T-helper 1 cell treated with Interleukin-12 subunit alpha and Interleukin-12 subunit beta and Interleukin-4 antibody, amounts not matched to agents 30 ng/mL and 1 ng/mL, for 36 hours (primary cell): Measurements from ENCODE around the gene PLXNA3. TPM values are rescaled to one million over a fixed set of nuclear protein-coding genes. Genes with fewer than 3 reads are reported as not detected.

Experiments
- intact Hi-C: fragments of 100-400 bp; cut with micrococcal nuclease; formaldehyde crosslinking; loops from one replicate; pipeline ENCODE4 v1.15.1; 2024
- total RNA-seq: library from RNA; stranded (reverse); gene quantifications from 2 replicates; pipeline ENCODE4 v1.2.3, GENCODE V29; 2022

The PLXNA3 gene
- total RNA-seq, 1 donor from 2014 or later, result 43.8 TPM

DNA sequence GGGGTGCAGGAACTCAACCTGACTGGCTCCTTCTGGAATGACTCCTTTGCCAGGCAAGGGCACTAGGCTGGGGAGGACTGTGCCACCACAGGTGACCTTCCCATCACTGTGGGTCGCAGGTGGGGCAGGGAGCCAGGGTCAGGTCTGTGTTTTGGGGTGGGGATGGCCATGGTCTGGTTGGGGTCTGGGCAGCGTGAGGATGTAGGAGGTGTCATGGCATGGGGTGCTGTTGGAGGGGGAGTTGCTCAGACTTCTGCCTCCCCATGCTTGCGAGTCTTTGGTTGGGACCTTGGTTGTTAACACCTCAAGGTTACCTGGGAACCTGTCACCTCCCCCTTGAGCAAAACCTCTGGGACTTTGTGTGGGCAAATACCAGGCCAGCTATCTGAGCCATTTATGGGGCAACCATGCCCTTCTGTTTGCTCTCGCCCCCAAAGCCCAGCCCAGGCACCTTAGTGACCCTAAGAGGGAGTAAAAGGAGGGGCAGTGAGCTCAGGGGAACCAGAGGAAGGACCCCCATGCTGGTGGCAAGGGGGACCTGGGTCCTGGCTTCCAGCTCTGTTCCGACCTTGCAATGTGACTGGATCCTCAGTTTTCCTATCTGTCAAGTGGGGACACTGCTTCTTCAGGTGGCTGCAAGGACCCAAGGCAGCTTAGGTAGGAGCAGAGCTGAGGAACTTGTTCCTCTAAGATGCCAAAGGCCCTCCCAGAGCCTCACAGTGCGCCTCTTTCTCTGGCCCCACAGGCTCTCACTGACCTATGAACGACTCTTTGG is 23.5 kb upstream of the PLXNA3 start:
- intact Hi-C loops, result loop anchor here (5.0 kb wide), 1 partner anchor 37 kb away; the partner anchor contains the start of gene RPL10

DNA sequence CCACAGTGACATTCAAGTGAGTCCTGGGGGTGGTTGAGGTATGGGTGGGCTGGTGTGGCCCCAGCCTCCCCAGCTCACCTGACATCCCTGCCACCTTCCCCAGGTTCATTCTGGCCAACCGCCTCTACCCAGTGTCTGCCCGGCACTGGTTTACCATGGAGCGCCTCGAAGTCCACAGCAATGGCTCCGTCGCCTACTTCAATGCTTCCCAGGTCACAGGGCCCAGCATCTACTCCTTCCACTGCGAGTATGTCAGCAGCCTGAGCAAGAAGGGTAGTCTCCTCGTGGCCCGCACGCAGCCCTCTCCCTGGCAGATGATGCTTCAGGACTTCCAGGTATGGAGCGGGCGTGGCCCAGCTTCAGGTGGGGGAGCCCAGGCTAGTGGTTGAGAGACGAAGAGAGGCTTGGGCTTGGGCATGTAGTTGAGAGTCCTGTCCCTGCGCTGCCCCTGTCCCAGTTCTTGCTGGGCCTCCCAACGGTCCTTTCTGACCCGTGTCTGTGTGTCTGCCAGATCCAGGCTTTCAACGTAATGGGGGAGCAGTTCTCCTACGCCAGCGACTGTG is 22.8 kb upstream of the PLXNA3 start:
- intact Hi-C loops, result loop anchor here (5.0 kb wide), 1 partner anchor 38 kb away; the partner anchor contains the start of gene RPL10

- intact Hi-C loops, result loop anchor here (1.0 to 5.0 kb wide), 6 partner anchors 8 to 68 kb away; partner anchors contain the start of genes ATP6AP1, LAGE3, PLXNA3 and RPL10
Measured at GRCh38 chrX:154436374-154436982, 21.6 kb upstream of the PLXNA3 start.

DNA sequence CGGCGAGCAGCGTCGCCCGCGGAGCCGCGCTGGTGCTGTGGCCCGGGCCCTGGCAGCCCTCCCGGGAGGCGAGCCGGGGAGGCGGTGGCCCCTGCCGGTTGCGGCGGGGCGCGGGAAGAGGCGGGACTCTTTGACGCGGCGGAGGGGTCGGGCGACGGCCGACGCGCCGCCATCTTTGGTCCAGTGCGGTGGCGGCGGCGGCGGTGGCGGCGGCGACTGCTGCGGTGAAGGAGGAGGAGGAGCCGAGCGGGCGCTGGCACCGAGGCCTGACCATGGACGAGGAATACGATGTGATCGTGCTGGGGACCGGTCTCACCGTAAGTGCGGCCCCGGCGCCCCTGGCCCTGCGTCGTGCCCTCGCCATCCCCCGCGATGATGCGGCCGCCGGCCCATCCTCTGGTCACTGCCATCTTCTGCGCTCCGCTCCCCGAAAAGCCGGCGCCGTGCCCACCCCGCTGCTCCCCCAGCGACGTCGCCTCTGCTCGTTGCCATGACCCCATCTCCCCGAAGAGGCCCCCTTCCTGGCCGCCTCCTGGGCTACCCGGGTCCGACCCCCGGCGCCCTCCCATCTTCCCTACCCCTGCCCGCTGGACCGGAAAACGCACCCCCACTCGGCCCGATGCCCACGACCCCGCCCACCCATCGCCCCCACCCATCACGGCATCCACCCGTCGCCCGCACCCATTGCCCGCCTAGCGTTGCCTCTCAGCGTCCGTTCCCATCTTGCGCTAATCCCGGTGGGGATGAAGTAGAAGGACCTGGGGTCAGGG is 20.9 kb upstream of the PLXNA3 start, which contains the start of gene GDI1:
Gene GDI1, plus strand, starts transcription at position 172 of the 770 bp plus-strand sequence. Its CDS starts 101 bp downstream, at position 273.
- intact Hi-C loops, result loop anchor here (1.0 to 5.0 kb wide), 6 partner anchors 9 to 68 kb away; partner anchors contain the start of genes ATP6AP1, LAGE3, PLXNA3 and RPL10

GRCh38 chrX:154437971-154438893 is 19.8 kb upstream of the PLXNA3 start:
- intact Hi-C loops, result loop anchor here (2.0 to 5.0 kb wide), 5 partner anchors 21 to 69 kb away; partner anchors contain the start of genes LAGE3, PLXNA3, RPL10 and SLC10A3

- intact Hi-C loops, result loop anchor here (5.0 kb wide), 2 partner anchors 43 to 77 kb away; partner anchors contain the start of genes FAM3A and RPL10
Measured at GRCh38 chrX:154439841-154440240, 18.2 kb upstream of the PLXNA3 start.

- intact Hi-C loops, result loop anchor here (5.0 kb wide), 1 partner anchor 77 kb away; the partner anchor contains the start of gene FAM3A
Measured at GRCh38 chrX:154440623-154441357, 17.3 kb upstream of the PLXNA3 start.

DNA sequence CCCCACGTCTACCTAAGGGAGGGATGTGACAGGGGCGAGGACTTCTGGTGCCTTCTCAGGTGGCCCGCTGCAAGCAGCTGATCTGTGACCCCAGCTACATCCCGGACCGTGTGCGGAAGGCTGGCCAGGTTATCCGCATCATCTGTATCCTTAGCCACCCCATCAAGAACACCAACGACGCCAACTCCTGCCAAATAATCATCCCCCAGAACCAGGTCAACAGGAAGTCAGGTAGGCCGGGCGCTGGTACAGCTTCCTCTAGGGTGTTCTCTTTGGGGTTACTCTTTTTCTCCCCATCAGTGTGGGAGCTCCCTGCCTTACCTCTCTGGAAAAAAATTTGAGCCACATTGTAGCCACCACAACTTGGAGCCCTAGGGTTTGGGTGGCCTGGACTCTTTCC is 16.5 kb upstream of the PLXNA3 start:
- intact Hi-C loops, result loop anchor here (5.0 kb wide), 1 partner anchor 76 kb away; the partner anchor contains the start of gene FAM3A

- intact Hi-C loops, result loop anchor here (5.0 kb wide), 1 partner anchor 75 kb away; the partner anchor contains the start of gene FAM3A
Measured at GRCh38 chrX:154441984-154442707, 15.9 kb upstream of the PLXNA3 start.

GRCh38 chrX:154443479-154443910 is 14.6 kb upstream of the PLXNA3 start:
- intact Hi-C loops, result loop anchor here (5.0 kb wide), 1 partner anchor 74 kb away; the partner anchor contains the start of gene FAM3A

DNA sequence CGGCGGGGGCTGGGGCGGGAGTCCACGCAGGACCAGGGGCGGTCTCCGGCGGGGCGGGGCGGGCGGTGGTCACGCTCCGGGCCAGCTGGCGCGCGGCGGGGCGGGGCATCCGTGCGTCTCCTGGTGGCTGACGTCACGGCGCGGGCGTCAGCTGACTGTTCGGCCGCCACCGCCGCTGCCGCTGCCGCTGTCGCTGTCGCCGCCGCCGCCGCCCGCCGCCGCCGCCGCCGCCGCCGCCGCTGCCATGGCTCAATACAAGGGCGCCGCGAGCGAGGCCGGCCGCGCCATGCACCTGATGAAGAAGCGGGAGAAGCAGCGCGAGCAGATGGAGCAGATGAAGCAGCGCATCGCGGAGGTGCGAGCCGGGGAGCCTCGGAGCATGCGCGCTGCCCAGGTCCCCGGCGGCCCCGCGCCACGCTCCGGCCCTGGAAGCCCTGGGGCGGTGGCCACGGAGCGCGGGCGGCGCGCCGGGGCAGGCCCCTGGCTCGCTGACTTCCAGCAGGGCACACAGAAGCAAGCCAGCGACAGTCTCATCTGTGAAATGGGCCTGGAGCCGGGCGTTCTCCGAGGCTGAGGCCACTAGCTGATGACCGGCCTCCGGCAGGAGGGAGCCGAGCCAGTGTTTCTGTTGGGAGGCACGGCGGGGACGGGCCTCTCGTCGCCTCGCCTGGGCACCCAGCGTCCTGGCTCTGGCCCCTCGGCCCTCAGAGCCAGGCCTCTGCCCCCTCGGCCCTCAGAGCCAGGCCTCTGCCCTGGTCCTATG is 13.9 kb upstream of the PLXNA3 start, which contains the start of gene FAM50A:
Gene FAM50A, plus strand, starts transcription at position 150 of the 763 bp plus-strand sequence. Its CDS starts 95 bp downstream, at position 245.
- intact Hi-C loops, result loop anchor here (2.0 to 5.0 kb wide), 2 partner anchors 35 to 73 kb away; partner anchors contain the start of genes FAM3A and LAGE3

DNA sequence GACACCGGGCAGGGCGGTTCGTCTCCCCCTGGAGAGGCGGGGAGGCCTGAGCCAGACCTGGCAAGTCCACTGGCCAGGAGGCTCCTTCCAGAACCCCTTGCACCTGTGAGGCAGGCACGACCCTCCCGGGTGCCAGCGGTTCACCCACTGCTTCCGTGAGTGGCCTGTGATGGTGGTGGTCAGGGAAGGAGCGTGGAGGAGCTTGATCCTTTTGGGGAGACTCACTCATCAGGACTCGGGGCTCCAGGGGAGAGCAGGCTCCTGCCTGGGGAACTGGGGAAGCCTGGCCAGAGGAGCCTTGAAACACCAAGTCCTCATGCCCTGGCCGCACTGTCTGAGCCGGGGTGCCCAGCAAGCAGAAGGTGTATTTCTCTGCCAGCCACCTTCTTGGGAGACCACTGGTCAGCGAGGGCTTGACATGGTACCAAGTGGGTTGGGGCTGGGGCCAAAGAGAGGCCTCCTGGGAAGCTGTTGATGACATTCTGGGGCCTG is 13.3 kb upstream of the PLXNA3 start:
- intact Hi-C loops, result loop anchor here (2.0 to 5.0 kb wide), 2 partner anchors 34 to 72 kb away; partner anchors contain the start of genes FAM3A and LAGE3

DNA sequence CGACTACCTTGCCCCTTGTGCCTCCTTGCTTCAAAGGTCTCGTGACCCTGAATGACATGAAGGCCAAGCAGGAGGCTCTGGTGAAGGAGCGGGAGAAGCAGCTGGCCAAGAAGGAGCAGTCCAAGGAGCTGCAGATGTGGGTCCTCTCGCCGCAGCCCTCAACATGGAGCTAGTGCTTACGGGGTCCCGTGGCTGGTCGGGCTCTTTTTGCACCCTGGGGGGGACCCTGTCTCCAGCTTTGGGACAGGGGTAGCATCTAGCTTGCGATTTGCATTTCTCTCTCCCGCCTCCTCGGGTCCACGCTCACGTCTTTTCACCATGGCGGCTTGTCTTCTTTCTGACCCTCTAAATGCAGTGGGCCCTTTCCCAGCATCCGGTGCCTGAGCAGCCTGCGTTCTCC is 12.3 kb upstream of the PLXNA3 start:
- intact Hi-C loops, result loop anchor here (2.0 kb wide), 1 partner anchor 33 kb away; the partner anchor contains the start of gene LAGE3

- intact Hi-C loops, result no loop called here
Measured at GRCh38 chrX:154446430-154446829, 11.7 kb upstream of the PLXNA3 start.

DNA sequence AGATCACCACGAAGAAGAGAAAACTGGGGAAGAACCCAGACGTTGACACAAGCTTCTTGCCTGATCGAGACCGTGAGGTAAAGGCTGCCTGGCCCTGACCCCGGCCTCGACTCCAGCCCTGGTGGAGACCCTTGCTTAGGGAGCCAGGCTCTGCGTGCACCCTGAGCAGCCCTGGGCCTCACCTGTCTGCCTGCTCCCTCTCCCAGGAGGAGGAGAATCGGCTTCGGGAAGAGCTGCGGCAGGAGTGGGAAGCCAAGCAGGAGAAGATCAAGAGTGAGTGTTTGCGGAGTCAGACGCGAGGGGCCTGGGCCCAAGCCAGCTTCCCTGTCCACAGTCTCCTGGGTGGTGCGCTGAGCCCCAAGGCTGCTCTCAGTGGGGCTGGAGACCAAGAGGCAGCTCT is 9.6 kb upstream of the PLXNA3 start:
- intact Hi-C loops, result no loop called here

GRCh38 chrX:154449618-154450017 is 8.5 kb upstream of the PLXNA3 start:
- intact Hi-C loops, result no loop called here

- intact Hi-C loops, result no loop called here
Measured at GRCh38 chrX:154450312-154450711, 7.8 kb upstream of the PLXNA3 start.
